ENCODE results near the gene ELK3. TPM values are rescaled to one million over a fixed set of nuclear protein-coding genes. Genes with fewer than 3 reads are reported as not detected.

The ELK3 gene
- total RNA-seq, 2 donors from 2014 or later: 17.1 to 18.1 TPM

GRCh38 chr12:96238336-96239047, 44.3 kb downstream of the ELK3 start:
- H3K27ac Mint-ChIP-seq: no peak overlapping the region
- Histone ChIP-seq H3K27ac (ENCODE audit: low read depth, low read length) (no peak overlapping the region), H3K4me3 (ENCODE audit: low read length) (no peak overlapping the region), H3K9ac (ENCODE audit: extremely low read depth, low read length, poor library complexity, severe bottlenecking) (no peak overlapping the region), H3K4me1 (ENCODE audit: control insufficient read depth, insufficient read depth, low read length) (no peaks in the 10 kb centered on the region), H3K36me3 (ENCODE audit: control insufficient read depth, insufficient read depth, low read length) (no peaks in the 10 kb centered on the region), H3K27me3 (ENCODE audit: control insufficient read depth, insufficient read depth, low read length, poor library complexity, severe bottlenecking) (no peaks in the 10 kb centered on the region), H3K9me3 (ENCODE audit: control insufficient read depth, low read length) (no peaks in the 10 kb centered on the region)
- H3K9me3 Mint-ChIP-seq: no peaks in the 10 kb centered on the region
- 94 to 95% methylated on average over 12 to 13 of the region's 13 CpGs for WGBS, 2 experiments (ENCODE audit: insufficient coverage in 1 of 2, insufficient read length in 1 of 2)
- DNase-seq: peak; percentile 42
- TF ChIP-seq CTCF (conservative IDR thresholded peaks at IDR 0.05): no peak
- H3K4me3 Mint-ChIP-seq: no peak overlapping the region
- peaks cover 4% of the 10 kb centered on the region for H3K4me1 Mint-ChIP-seq
- H3K36me3 Mint-ChIP-seq (ENCODE audit: low read depth): peaks cover 5% of the 10 kb centered on the region
- H3K27me3 Mint-ChIP-seq (ENCODE audit: insufficient read depth): no peaks in the 10 kb centered on the region

DNA sequence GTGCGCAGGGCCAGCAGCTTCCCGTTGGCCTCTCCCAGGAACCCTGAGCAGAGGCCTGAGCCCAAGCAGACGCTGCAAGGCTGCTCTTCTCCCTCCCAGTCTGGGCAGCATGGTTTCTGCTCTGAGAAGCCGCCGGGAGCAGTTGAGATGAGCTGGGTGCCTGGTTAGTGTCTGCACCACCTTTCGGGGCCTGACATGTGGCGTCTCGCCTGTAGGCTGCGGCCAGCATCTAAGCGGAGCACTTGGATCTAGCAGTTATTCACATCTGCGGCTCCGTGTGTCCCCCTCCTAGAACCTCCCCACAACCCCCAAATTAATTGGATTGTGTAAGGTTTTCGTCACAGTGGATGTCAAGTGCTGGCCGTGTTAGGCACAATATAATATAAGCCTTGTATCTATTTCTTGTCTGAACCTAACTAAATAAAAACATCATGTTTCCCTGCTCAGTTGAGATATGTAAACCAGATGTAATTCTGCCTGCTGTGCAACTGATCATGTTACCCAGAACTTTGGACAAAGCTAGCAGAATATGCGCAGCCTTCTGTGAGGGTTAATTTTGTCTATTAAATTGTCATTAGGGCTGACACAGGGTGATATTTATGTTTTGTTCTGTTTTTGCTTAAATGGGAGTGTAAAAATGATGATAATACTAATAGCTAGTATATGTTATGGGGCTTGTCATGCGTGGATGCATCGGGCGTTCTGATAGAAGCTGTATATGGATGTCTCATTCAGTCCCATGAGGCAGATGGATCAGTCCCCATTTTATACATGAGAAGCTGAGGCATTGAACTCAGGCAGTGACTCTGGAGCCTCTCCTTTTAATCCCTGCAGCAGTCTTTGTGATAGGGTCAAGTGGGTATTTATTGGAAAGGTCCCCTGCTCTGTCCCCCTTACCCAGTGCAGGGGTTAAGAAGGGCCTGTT, 45.8 kb downstream of the ELK3 start:
- Histone ChIP-seq H3K36me3 (ENCODE audit: control insufficient read depth, insufficient read depth, low read length) (no peaks in the 10 kb centered on the region), H3K9ac (ENCODE audit: extremely low read depth, low read length, poor library complexity, severe bottlenecking) (no peak overlapping the region), H3K27me3 (ENCODE audit: control insufficient read depth, insufficient read depth, low read length, poor library complexity, severe bottlenecking) (no peaks in the 10 kb centered on the region), H3K4me1 (ENCODE audit: control insufficient read depth, insufficient read depth, low read length) (no peaks in the 10 kb centered on the region), H3K9me3 (ENCODE audit: control insufficient read depth, low read length) (no peaks in the 10 kb centered on the region), H3K27ac (ENCODE audit: low read depth, low read length) (peak overlapping the region; percentile 21), H3K4me3 (ENCODE audit: low read length) (no peak overlapping the region)
- H3K9me3 Mint-ChIP-seq: no peaks in the 10 kb centered on the region
- H3K4me1 Mint-ChIP-seq: peaks cover 4% of the 10 kb centered on the region
- no peak overlapping the region for H3K27ac Mint-ChIP-seq
- no peak for TF ChIP-seq CTCF (conservative IDR thresholded peaks at IDR 0.05)
- peak; percentile 63 for DNase-seq
- no peak overlapping the region for H3K4me3 Mint-ChIP-seq
- H3K36me3 Mint-ChIP-seq (ENCODE audit: low read depth): peaks cover 5% of the 10 kb centered on the region
- WGBS, 2 experiments (ENCODE audit: insufficient coverage in 1 of 2, insufficient read length in 1 of 2): 94 to 97% methylated on average over 12 to 18 of the region's 18 CpGs
- no peaks in the 10 kb centered on the region for H3K27me3 Mint-ChIP-seq (ENCODE audit: insufficient read depth)

GRCh38 chr12:96240656-96241055, 46.5 kb downstream of the ELK3 start:
- Mint-ChIP-seq H3K9me3 (no peaks in the 10 kb centered on the region), H3K4me3 (no peak overlapping the region), H3K4me1 (no peaks in the 10 kb centered on the region), H3K27ac (no peak overlapping the region), H3K27me3 (ENCODE audit: insufficient read depth) (no peaks in the 10 kb centered on the region), H3K36me3 (ENCODE audit: low read depth) (peaks cover 5% of the 10 kb centered on the region)
- Histone ChIP-seq H3K27me3 (ENCODE audit: control insufficient read depth, insufficient read depth, low read length, poor library complexity, severe bottlenecking) (no peaks in the 10 kb centered on the region), H3K27ac (ENCODE audit: low read depth, low read length) (no peak overlapping the region), H3K4me1 (ENCODE audit: control insufficient read depth, insufficient read depth, low read length) (no peaks in the 10 kb centered on the region), H3K9me3 (ENCODE audit: control insufficient read depth, low read length) (no peaks in the 10 kb centered on the region), H3K4me3 (ENCODE audit: low read length) (no peak overlapping the region), H3K36me3 (ENCODE audit: control insufficient read depth, insufficient read depth, low read length) (no peaks in the 10 kb centered on the region), H3K9ac (ENCODE audit: extremely low read depth, low read length, poor library complexity, severe bottlenecking) (no peak overlapping the region)
- DNase-seq: no peak
- 84 to 85% methylated on average over 9 to 11 of the region's 11 CpGs for WGBS, 2 experiments (ENCODE audit: insufficient coverage in 1 of 2, insufficient read length in 1 of 2)
- no peak for TF ChIP-seq CTCF (conservative IDR thresholded peaks at IDR 0.05)

All from endodermal cell (in vitro differentiated cells).